Astrocyte of the cerebellum (primary cell): ENCODE measurements around the gene OR2Y1.

Source experiments
- DNase-seq: peaks from one replicate; pipeline ENCODE4 v3.0.0-alpha.2; 2011; ENCODE audit warnings: low read depth
- H3K4me3 ChIP-seq: 2 replicates; pipeline ENCODE4 v1.5.1; 2011; ENCODE audit warnings: mild to moderate bottlenecking, low read depth, low read length, moderate library complexity
- CTCF ChIP-seq: IDR thresholded peaks from 2 replicates; pipeline ENCODE4 v1.5.1; 2012; ENCODE audit warnings: low read length, low read depth, moderate library complexity, mild to moderate bottlenecking; ENCODE audit errors: missing control alignments
- in situ Hi-C: cut with HindIII; loops from 2 replicates; pipeline ENCODE4 v1.10.0; 2017; ENCODE audit warnings: low sequenced_read_pairs

Gene OR2Y1

GRCh38 chr5:180739271-180739670, 587 bp downstream of the OR2Y1 start:
- DNase-seq: no peak
- TF ChIP-seq CTCF: no peak
- in situ Hi-C loops: no loop called here
- H3K4me3 ChIP-seq: no peak overlapping the region

GRCh38 chr5:180736536-180736935, 3.3 kb downstream of the OR2Y1 start:
- no peak for TF ChIP-seq CTCF
- DNase-seq: no peak
- in situ Hi-C loops: no loop called here
- no peak overlapping the region for H3K4me3 ChIP-seq

DNA sequence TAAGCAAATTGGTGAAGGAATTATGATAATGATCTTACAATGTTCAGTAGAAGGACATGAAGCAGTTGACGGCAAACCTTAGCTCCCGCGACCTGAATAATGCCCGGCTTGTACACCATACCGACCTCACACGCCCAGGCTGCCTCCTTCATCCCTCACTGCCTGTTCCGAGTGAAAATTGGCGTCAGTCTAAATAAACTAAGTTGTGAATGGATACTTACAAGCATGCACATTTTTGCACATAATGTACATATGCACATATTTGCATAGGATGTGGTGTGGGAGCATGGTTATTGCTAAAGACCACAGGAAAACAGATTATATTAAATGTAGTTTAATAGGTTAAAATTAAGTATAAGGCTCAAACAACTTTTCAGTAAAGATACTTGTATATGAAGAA, 14.9 kb downstream of the OR2Y1 start:
- H3K4me3 ChIP-seq: no peak overlapping the region
- no peak for TF ChIP-seq CTCF
- in situ Hi-C loops: no loop called here
- no peak for DNase-seq

- no peak overlapping the region for H3K4me3 ChIP-seq
- DNase-seq: no peak
- TF ChIP-seq CTCF: no peak
- in situ Hi-C loops: no loop called here
These were observed 15.9 kb downstream of the OR2Y1 start for GRCh38 chr5:180723936-180724335.

DNA sequence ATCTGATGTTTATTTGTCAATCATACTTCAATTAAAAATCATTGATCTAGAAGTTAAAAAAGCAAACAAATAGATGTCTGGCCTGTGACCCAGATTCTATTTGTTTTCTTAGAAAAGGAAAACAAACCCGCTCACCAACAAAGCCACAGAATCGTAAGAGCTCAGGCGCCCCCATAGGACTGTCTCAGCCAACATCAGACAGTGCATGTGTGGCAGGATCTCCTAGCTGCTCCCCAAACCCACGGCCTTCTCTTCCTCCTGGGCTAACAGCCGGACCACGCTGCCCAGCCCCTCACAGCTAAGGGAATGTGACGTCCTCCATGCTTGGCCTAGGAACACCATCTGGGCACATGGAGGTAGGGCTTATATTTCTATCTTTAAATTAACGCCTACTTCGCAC, 19.4 kb downstream of the OR2Y1 start:
- TF ChIP-seq CTCF: no peak
- no peak overlapping the region for H3K4me3 ChIP-seq
- in situ Hi-C loops: no loop called here
- no peak for DNase-seq

- in situ Hi-C loops: no loop called here
- H3K4me3 ChIP-seq: no peak overlapping the region
- DNase-seq: no peak
- TF ChIP-seq CTCF: no peak
These were observed 20.1 kb downstream of the OR2Y1 start for GRCh38 chr5:180719781-180720180.
